Forelimb muscle (tissue), 1 donor: Measurements from ENCODE around the gene USH2A. TPM values are rescaled to one million over a fixed set of nuclear protein-coding genes. Genes with fewer than 3 reads are reported as not detected.
"Not testable (repeated sequence)": the region's sequence is repeated elsewhere in the genome, so short reads cannot be mapped to it uniquely, and the experiment has no call there.

Experiments
- DNase-seq: peaks from one replicate; pipeline ENCODE4 v3.0.0-alpha.2; 2013; ENCODE audit warnings: low read depth
- polyA plus RNA-seq: library from polyadenylated mRNA; unstranded; fragments of 120-200 nt; gene quantifications from one replicate; pipeline ENCODE4 v1.2.1, GENCODE V29; 2013; ENCODE audit not compliant: insufficient read length

USH2A gene
- polyA plus RNA-seq, 1 donor: 0.05 TPM

DNA sequence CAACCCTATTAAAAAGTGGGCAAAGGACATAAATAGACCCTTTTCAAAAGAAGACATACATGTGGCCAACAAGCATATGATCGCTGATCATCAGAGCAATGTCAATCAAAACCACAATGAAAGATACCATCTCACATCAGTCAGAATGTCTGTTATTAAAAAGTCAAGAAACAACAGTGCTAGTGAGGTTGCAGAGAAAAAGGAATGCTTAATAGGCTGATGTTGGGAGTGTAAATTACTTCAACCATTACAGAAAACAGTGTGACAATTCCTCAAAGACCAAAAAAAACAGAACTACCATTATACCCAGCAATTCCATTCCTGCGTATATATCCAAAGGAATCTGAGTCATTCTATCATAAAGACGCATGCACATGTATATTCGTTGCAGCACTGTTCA is 13.2 kb downstream of the USH2A start:
- DNase-seq: no peak

DNA sequence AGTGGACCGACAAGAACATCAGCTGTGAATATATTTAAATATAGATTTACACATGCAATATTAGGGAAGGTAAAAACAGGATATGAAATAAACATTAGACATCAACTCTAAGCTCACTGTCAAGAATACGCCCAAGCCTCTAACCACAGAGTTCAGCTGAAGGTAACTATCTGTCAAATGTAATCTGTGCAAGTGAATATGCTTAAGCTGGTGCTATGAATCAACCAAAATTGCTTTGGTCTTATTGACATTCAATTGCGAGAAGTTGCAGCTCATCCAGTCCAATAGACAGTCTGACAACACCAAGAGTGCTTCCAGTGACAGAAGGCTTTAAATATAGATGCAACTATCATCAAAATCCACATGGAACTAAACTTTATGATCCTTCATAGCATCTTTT is 32.3 kb downstream of the USH2A start:
- DNase-seq: no peak

DNA sequence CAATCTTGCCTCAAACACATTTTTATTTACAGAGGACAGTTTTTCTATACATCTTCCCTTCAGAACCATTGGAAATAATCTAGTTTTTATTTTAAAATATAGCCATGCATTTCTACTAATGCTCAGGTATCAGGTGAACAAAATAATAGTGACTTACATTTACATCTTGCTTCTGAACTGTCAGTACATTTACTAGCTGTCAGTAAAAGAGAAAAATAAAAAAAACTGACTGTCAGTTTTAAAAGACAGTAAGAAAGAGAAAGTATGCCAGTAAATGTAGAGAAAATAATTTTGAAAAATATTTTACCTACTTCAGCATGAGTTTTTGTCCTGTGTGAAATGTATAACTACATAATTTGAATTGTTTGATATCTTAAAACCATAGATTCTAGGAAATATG is 33.5 kb downstream of the USH2A start:
- DNase-seq: no peak

DNA sequence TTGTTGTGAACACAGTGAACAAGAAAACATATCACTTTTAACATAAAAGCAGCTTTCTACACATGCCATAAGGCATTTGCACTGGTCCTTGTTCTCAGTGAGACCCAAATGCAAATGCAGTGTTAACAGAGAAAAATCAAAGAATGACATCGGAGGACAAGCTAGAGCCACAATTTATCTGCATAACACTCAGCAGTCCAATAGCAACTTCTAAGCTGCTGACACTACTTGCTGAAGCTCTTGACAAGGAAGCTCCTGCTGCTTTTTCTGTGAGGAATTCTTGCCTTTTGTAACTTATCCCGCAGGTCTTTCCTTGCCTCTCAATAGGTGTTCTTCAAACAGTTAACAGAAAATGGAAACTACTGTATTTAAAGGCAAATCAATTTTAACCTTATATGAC is 34.7 kb downstream of the USH2A start:
- DNase-seq: no peak

DNA sequence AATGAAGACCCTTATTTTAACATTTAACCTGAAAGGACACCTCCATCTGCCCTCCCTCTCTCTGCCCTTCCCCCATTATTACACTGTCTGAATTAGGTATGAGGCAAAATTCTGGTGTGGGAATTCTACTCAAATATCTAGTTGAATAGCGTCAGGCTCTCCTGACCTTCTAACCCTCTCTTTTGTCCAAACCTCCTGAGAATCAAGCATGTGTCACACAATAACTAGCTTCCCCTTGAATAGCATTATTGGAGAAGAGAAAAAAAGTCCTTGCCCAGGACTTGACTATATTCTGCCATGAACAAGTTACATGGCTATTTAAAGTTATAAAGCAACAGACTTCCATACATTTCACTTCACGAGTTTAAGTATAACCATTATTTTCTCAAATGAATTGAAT is 35.5 kb downstream of the USH2A start:
- DNase-seq: no peak

DNA sequence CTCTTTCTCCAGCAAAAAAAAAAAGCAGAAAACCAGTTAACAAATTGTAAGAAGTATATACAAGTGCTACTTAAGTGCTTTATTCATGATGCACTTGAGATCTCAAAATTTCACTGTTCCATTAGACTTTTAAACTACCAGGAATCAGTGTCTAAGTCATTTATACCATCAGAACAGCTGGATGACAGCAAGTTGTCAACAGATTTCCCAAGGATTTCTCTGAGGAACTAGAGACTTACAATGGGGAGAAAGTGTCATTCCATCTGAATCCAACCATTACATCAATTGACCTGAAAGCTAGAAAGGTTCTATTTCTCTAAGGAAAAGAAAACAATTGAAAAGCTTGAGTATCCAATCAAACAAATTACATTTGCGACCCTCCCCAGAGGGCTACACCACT is 43.8 kb downstream of the USH2A start:
- no peak for DNase-seq

DNA sequence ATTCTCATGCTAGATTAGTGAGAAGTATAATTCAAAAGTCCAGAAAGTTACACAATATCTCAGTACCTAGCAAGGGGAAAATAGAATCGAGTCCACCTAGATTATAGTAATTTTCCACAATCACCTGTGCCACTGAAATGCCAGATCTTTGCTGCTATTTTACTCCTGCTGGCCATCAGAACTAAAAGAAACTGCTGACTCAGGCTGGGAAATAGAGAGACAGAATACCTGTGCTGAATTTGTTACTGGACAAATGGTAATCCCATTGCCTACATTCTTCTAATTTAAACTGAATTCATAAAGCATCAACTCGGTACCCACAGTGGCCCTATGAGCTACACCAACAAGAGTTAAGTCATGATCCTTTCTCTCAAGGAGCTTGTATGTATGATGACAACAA is 55.0 kb downstream of the USH2A start:
- DNase-seq: no peak

DNA sequence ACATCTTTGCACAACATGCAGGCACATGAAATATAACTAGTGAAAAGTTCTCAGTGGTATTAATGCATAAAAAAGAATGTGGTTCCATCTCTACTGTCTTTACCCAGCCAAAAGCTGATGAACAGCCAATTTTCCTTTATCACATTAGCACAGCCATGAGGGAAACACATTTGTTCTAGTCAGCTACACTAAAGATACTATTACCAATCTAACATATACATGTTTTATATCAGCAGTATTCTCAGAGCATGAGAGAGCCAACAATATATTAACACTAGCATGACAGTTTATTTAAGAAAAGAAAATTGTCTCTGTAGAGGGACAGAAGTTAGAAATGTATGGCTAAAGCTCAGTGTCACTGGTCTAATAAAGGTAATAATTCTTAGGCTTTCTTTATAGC is 56.3 kb downstream of the USH2A start:
- no peak for DNase-seq

DNA sequence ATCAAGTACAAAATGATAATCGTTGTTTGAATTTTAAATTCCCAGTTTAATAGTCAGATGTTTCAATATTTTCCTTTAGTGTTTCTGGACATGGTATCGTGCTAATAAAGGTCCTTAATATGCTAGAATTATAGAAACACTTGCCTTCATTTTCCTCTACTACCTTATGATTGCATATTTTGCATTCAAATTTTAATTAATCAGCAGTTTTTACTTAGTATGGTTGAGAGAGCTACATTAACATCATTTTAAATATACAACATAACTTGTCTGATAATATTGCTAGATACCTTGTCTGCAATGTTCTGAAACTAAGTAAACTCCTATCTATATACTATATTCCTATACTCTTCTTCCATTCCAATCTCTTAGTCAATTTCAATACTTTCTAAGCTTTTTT is 66.3 kb downstream of the USH2A start:
- DNase-seq: no peak

DNA sequence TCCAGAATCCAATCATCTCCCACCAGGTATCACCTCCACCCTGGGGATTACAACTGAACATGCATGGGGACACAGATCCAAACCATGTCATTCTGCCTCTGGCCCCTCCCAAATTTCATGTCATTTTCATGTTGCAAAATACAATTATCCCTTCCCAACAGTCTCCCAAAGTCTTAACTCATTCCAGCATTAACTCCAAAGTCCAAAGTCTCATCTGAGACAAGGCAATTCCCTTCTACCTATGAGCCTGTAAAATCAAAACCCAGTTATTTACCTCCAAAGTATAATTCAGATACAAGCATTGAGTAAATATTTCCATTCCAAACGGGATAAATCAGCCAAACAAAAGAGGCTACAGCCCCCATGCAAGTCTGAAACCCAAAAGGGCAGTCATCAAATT is 73.1 kb downstream of the USH2A start:
- no peak for DNase-seq

DNA sequence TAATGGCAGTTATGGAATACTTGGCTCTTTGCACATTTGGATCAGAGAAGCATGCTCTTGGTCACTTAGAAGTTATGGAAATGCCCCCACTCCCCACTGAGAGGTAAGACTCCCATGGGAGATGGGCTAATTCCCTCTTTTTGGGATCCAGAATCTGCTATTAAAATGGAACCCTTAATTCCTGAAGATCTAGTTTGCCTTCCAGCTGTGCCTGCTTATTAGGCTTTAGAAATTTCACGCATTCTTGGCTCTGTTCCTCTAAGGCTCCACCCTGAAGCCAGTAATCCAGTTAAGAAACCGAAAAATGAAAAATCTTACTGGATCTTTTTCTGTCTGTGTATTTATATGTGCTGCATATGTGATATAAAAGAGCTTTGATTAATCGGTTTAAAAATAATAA is 76.7 kb downstream of the USH2A start:
- DNase-seq: no peak

DNA sequence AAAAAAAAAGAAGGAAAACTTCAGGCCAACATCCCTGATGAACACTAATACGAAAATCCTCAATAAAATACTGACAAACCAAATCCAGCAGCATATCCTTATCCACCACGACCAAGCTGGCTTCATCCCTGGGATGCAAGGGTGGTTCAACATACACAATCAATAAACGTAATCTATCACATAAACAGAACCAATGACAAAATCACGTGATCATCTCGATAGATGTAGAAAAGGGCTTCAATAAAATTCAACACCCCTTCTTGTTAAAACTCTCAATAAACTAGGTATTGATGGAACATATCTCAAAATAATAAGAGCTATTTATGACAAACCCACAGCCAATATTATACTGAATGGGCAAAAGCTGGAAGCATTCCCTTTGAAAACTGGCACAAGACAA is 82.7 kb downstream of the USH2A start:
- not testable (repeated sequence) for DNase-seq

DNA sequence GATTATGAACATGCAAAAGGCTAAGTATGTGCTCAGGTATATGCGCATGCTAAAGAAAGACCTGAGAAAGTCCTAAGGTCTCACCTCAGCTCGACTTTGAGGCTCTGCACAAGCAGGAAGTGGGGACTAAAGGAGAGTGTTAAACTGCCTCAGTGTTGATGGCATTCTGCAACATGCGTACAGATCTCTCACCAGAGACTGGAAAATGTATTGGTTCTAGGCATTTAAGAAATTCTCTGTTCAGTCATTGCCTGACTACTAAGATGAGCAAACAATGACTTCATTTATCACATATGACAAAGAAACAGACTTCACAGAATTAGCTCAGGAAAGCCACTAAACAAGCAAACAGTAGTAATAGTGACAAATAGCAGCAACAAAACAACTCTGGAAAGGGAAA is 90.8 kb downstream of the USH2A start:
- DNase-seq: no peak

DNA sequence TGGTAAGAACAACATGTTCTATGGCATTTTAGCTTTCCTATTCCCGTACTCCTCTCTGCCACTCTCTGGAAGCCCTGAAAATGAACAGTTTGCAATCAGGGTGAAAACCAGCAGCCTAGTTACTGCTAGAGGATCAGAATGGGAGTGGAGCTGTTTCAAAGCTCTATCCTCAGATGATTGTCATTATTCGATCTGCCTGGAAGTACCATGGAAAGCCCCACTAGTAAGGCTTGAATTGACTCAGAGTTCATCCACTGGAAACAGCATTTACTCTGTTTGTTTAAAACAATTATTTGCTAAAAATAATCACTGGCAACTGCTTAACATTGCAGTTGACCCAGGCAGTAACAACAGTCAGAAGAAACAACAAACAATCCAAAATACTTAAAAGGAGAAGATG is 91.2 kb downstream of the USH2A start:
- DNase-seq: no peak

DNA sequence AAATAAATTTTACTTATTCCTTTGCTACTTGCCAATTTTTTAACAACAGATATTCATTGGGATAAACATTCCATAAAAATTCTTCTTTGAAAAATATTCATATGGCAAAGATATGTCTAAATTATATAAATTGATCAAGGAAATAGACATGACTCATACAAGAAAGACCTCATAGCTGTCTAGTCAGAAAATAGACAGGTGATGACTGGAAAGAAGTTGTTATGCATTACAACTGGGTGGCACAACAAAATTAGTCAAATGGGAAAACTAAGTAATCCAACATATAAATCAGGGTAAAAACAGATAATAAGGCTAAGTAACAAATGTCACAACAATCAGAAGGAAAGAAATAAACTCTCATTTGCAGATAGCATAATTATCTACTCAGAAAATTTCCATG is 92.0 kb downstream of the USH2A start:
- DNase-seq: no peak

DNA sequence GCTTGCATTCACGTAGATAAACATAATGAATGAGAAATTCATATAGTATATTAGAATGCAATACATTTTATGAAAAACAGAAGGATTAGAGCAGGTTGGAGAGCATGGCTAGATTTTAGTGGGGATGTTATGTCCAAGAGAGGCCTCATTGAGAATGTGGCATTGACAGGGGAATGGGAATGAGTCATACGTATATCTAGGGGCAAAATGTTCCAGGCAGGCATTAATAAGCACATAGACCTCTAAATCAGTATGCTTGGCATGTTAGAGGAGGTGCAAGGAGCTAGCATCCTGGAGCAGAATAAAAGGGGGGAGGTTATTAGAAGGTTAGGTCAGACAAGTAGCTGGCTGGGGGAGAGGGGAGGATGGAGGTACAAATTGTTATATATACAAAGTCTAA is 93.0 kb downstream of the USH2A start:
- no peak for DNase-seq

DNA sequence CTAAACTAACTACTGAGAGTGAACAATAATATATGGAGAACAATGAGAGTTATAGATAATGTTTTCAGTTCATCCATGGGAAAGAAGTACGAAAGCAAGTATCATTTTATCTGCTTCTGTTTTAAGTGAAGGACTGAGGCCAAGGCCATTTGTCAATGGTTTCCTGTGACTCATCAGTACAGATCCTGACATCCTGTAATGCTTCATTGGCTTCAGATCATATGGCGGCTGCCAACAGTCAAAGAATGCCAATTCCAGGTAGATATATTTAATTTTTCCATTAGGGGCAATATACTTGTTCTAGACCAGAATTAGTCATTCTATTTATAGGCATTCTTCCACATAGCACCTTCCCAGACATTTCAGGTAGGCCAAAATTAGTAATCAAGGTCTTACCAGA is 97.3 kb downstream of the USH2A start:
- no peak for DNase-seq

DNA sequence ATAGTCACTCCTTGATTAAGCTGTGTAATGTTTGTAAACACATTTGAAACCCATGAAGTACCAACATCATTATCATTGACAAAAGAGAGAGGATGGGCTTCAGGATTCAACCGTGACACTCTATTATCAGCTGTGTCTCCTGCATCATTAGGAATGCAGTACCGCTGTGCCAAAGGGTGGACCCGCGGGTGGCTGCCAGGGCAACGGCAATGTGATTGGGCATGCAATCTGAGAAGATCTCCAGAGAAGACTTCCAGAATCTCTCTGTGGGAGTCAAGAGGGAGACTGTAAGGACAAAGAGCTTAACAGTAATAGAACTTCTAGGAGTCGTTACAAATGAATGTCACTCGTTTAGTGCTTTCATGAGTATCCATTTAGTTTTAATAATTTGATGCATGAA is 97.9 kb downstream of the USH2A start:
- DNase-seq: no peak

DNA sequence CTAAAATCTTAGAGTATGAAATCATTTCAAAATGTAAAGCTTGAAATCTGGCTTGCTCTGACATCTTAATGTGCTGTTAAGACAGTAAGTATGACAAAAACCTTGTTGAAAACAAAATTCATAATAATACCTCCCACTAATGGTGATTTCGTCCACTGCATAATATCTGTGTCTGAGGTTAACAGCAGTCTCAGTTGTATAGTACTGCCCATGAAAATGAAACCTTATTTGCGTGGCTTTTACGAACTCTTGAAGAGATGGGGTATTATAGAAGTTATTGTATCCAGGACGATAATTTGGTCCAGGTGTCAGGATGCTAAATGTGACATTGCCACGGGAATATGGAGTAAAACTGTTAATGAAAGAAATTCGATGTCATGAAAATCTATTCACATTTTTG is 99.9 kb downstream of the USH2A start:
- DNase-seq: no peak

DNA sequence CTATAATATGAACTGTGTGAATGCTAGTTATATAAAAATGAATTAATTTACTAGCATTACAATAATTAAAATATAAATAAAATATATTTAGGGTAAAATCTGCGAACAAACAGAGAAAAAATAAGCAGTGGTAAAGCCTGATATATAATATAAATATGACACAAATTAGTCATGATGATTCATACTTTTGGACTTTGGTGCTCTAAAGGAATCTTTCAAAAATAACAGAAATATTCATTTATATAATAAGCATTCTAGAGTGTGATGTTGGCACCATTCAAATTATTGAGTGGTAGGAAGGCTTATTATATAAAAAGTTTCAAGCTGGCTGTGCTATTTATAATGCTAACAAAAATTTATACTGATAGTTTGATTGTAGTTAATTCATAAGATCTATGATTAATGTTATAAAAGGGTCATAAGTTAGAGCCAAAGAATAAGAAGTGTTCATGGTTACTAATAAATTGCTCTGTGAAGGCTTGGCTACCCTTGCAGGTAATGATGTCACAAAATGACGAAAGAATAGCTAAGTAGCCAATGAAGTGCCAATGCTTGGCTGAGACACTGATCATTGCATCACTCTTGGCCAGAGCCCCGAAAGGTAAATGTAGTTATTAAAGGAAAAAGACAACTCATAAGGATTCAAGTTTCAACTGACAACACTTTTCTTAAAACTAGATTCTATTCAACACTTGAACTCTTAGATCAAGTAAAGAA is 108.7 kb downstream of the USH2A start:
- no peak for DNase-seq

DNA sequence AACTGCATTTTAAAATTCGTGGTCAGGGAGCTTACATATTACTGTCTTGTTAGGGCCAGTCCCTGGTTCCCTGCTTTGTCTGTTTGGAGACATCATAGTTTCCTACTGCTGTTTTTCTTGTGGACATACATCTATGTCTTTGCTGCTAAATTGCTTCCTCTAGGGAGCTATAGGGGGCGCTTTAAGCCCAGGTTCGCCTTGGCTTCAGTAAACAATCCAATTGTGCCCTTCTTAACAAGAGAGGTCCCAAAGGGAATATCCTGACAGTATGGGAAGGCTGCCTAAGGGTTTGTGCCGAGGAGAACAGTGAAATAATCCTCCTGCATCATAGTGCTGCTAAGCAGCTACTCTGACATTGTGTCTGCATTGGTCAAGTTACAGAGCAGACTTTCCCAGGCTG is 112.5 kb downstream of the USH2A start:
- DNase-seq: no peak

DNA sequence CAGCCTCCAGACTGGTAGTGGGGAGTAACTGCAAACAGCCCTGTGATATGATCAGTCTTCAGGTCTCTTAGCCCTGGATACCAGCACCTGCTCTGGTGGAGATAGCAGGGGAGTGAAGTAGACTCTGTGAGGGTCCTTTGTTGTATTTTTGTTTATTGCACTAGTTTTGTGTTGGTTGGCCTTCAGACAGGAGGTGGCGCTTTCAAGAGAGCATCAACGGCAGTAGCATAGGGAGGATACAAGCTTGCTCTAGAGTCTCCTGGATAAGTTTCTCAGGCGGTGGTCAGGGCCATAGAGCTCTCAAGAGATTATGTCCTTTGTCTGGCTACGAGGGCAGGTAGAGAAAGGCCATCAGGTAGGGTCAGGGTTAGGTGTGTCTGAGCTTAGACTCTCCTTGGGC is 116.4 kb downstream of the USH2A start:
- DNase-seq: no peak

DNA sequence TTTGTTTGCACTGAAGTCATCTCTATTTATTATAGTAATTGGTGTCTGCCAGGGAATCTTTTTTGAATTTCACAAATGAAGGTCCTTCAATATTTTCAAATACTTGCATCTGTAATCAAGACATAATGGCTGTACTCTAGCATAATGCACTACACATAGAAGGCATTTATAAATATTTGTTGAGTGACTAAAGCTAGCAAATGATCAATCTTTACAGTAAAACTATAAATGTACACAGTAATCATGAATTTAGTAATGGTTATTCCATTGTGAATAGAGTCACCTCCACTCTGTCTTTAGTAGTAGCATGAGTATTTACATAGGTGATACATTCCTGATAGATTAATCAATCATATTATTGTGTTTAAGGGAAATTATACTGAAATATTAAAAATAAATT is 119.6 kb downstream of the USH2A start:
- no peak for DNase-seq

DNA sequence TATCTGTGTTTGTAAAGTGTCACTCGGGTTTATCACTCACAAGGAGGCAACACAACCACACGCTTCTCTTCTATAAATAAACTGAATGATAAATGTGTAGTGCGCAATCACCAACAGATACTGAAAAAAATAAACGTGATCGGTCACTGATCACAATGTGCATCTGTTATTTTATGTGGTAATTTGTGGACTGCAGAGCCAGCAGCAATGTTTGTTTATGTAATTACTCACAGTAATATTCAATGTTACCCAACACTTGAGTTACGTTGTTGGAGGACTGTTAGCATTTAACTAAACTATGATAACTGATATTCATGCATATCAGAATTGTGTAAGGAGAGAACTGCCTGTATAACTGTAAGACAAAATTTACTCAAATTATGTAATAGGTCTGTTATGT is 129.6 kb downstream of the USH2A start:
- DNase-seq: no peak

DNA sequence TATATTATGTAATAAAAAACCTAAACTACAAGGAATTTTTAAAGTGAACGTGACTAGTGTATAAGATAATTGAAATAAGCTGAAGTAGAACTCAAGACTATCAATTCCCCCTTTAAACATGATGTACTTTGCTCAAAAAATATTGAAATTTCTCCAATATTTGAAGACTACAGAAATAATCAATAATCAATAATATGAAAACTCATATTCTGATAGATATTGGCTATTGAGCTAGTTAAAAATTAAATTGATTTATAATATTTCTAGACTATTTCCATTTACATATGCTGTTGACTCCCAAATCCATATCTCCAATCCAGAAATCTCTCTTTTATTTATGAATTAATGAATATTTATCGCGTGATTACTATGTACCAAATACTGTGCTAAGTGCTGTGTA is 133.2 kb downstream of the USH2A start:
- no peak for DNase-seq
